K562 (cell line): ENCODE data around the gene ATP5F1D. TPM values are rescaled to one million over a fixed set of nuclear protein-coding genes. Genes with fewer than 3 reads are reported as not detected.

Source experiments
- ATAC-seq: fragments of 200-7000 bp; cut with Tn5 transposase; 3 replicates; pipeline ENCODE4 v1.9.1; 2020; ENCODE audit warnings: moderate library complexity
- BruUV-seq: library from RNA; stranded (reverse); fragments of 400-500 nt; replicated peaks from 2 replicates; lab custom pipeline; 2021; lab: Mats Ljungman, UMichigan
- CTCF ChIA-PET: fragments of 300-600 bp; formaldehyde crosslinking; extraction: SDS; loops from one replicate; lab custom pipeline; 2021; ENCODE audit warnings: low intra/inter-chr PET ratio; lab: Yijun Ruan, JAX
- POLR2A ChIA-PET: fragments of 300-600, 350-650 bp; sonication (Branson Sonifier 250); formaldehyde crosslinking; extraction: SDS; loops from one replicate; lab custom pipeline; 2021; ENCODE audit warnings: antibody characterized with exemption, inconsistent platforms; lab: Yijun Ruan, JAX
- DNase-seq, 4 experiments: peaks; one replicate each; pipeline versions ENCODE4 v3.0.0 to v3.0.0-alpha.2; 2011 to 2018; ENCODE audit warnings: low spot score in 3 of 4, mixed read lengths in 3 of 4; ENCODE audit errors: extremely low read depth in 1 of 4
- FAIRE-seq: peaks from 2 replicates; lab custom pipeline; 2011; peaks lifted over from hg19 to GRCh38; lab: Jason Lieb, UNC
- H2AFZ ChIP-seq: 2 replicates; pipeline ENCODE4 v1.6.0; 2011; ENCODE audit warnings: low read depth, low read length, control low read depth, inconsistent platforms
- H3K27ac ChIP-seq: fragments of 200-600 bp; 3 replicates; pipeline ENCODE4 v1.8.0; 2011; ENCODE audit warnings: low read depth, mild to moderate bottlenecking, control low read depth, inconsistent platforms, low read length, moderate library complexity, mixed read lengths; ENCODE audit errors: extremely low read depth
- H3K27me3 ChIP-seq, 2 experiments: fragments of 300-600 bp in 1 of 2; 2 replicates in 1 of 2; 3 replicates in 1 of 2; pipeline versions ENCODE4 v1.6.0 to v1.8.0; 2011; ENCODE audit warnings: inconsistent platforms in 2 of 2, low read length in 2 of 2, mild to moderate bottlenecking in 1 of 2, mixed read lengths in 1 of 2, moderate library complexity in 1 of 2; ENCODE audit not compliant: control insufficient read depth in 2 of 2, insufficient read depth in 2 of 2
- H3K36me3 ChIP-seq: fragments of 300-600 bp; 3 replicates; pipeline ENCODE4 v1.8.0; 2011; ENCODE audit warnings: mild to moderate bottlenecking, low read length, inconsistent platforms; ENCODE audit not compliant: control insufficient read depth, insufficient read depth
- H3K4me1 ChIP-seq, 2 experiments: fragments of 200-600 bp in 1 of 2; replicated peaks in 1 of 2; 2 replicates in 1 of 2; 3 replicates in 1 of 2; pipeline versions ENCODE4 v1.5.1 to v1.8.0; 2011; ENCODE audit warnings: inconsistent platforms in 2 of 2, low read length in 2 of 2, mild to moderate bottlenecking in 1 of 2, mixed read lengths in 1 of 2, moderate library complexity in 1 of 2; ENCODE audit not compliant: control insufficient read depth in 2 of 2, insufficient read depth in 2 of 2
- H3K4me2 ChIP-seq: 2 replicates; pipeline ENCODE4 v1.6.1; 2011; ENCODE audit warnings: low read length, control low read depth, inconsistent platforms, mixed read lengths; ENCODE audit not compliant: insufficient read depth
- H3K4me3 ChIP-seq: fragments of 200-600 bp; sonication (generic), shearing (Covaris generic); 2 replicates; pipeline ENCODE4 v1.5.1; 2016; ENCODE audit warnings: control low read depth, inconsistent platforms
- H3K79me2 ChIP-seq: fragments of 200-600 bp; 3 replicates; pipeline ENCODE4 v1.8.0; 2011; ENCODE audit warnings: low read length, inconsistent platforms; ENCODE audit not compliant: control insufficient read depth, insufficient read depth
- H3K9ac ChIP-seq, 2 experiments: 2 replicates each; pipeline versions ENCODE4 v1.6.0 to v1.6.1; 2011; ENCODE audit warnings: low read depth in 2 of 2, low read length in 2 of 2, control low read depth in 1 of 2, inconsistent platforms in 1 of 2, mild to moderate bottlenecking in 1 of 2, mixed read lengths in 1 of 2; ENCODE audit not compliant: insufficient read depth in 1 of 2
- H3K9me1 ChIP-seq: one replicate; pipeline ENCODE4 v1.6.0; 2011; ENCODE audit warnings: inconsistent platforms, mild to moderate bottlenecking, low read length, moderate library complexity; ENCODE audit not compliant: control insufficient read depth, insufficient read depth
- H3K9me3 ChIP-seq: replicated peaks from 2 replicates; pipeline ENCODE4 v1.5.1; 2011; ENCODE audit warnings: low read depth, low read length, inconsistent platforms; ENCODE audit not compliant: control insufficient read depth, insufficient read depth
- H4K20me1 ChIP-seq: replicated peaks from 2 replicates; pipeline ENCODE4 v1.6.1; 2011; ENCODE audit warnings: low read length, inconsistent platforms, mixed read lengths; ENCODE audit not compliant: control insufficient read depth, insufficient read depth
- CGGBP1 ChIP-seq: fragments of 250-450 bp; sonication (Bioruptor Pico); IDR thresholded peaks from 2 replicates; pipeline ENCODE4 v1.9.0; 2021; ENCODE audit warnings: mild to moderate bottlenecking
- CREM ChIP-seq: IDR thresholded peaks from 2 replicates; pipeline ENCODE4 v1.6.1; 2014; ENCODE audit warnings: antibody characterized with exemption, low read depth
- DMBX1 ChIP-seq: fragments of 250-450 bp; sonication (Bioruptor Pico); IDR thresholded peaks from 2 replicates; pipeline ENCODE4 v1.8.0; 2022; ENCODE audit warnings: inconsistent platforms, mild to moderate bottlenecking, moderate library complexity, borderline replicate concordance
- ELK1 ChIP-seq: sonication (generic); formaldehyde crosslinking; IDR thresholded peaks from 2 replicates; pipeline ENCODE4 v1.8.1; 2022; ENCODE audit warnings: missing genetic modification reagents
- FOXP1 ChIP-seq: sonication (generic); formaldehyde crosslinking; IDR thresholded peaks from 2 replicates; pipeline ENCODE4 v1.8.0; 2022; ENCODE audit warnings: mild to moderate bottlenecking, missing genetic modification reagents
- HDAC1 ChIP-seq, 2 experiments: fragments of 450-650 bp; IDR thresholded peaks; 2 replicates each; pipeline ENCODE4 v1.6.1; 2016 to 2017; ENCODE audit warnings: inconsistent platforms in 1 of 2, mild to moderate bottlenecking in 1 of 2, moderate library complexity in 1 of 2
- NFRKB ChIP-seq: fragments of 450-650 bp; IDR thresholded peaks from 2 replicates; pipeline ENCODE4 v1.6.1; 2016; ENCODE audit warnings: low read depth
- NKRF ChIP-seq: fragments of 450-650 bp; IDR thresholded peaks from 2 replicates; pipeline ENCODE4 v1.6.1; 2016; ENCODE audit warnings: borderline replicate concordance
- PKNOX1 ChIP-seq: fragments of 450-650 bp; IDR thresholded peaks from 2 replicates; pipeline ENCODE4 v1.6.1; 2016
- TEAD2 ChIP-seq: fragments of 450-650 bp; IDR thresholded peaks from 2 replicates; pipeline ENCODE4 v1.6.1; 2016; ENCODE audit warnings: missing genetic modification characterization, control low read depth, missing compliant biosample characterization
- ZMIZ1 ChIP-seq, 2 experiments: fragments of 150-350 bp in 1 of 2; IDR thresholded peaks; 2 replicates each; pipeline ENCODE4 v1.6.1; 2012 to 2016; ENCODE audit warnings: low read depth in 2 of 2, low read length in 2 of 2, mild to moderate bottlenecking in 1 of 2, moderate library complexity in 1 of 2
- ZNF695 ChIP-seq: fragments of 450-650 bp; formaldehyde crosslinking; IDR thresholded peaks from 2 replicates; pipeline ENCODE4 v1.4.0; 2020; ENCODE audit warnings: mild to moderate bottlenecking, moderate library complexity
- WGBS: fragments of 100-300 bp; shearing (Covaris generic); methylation state at CpG from one replicate; pipeline ENCODE4 v1.1.6; 2016; ENCODE audit warnings: low coverage, mixed read lengths; ENCODE audit not compliant: insufficient coverage; ENCODE audit errors: missing lambda C conversion rate; 5-methylcytosine and 5-hydroxymethylcytosine counted together
- in situ Hi-C: fragments of 300-500 bp; cut with MboI; formaldehyde crosslinking; loops from 4 replicates; pipeline ENCODE4 v1.15.0; 2018; ENCODE audit warnings: inconsistent platforms, mixed read lengths
- intact Hi-C: fragments of 100-400 bp; cut with micrococcal nuclease; formaldehyde crosslinking; loops from 2 replicates; pipeline ENCODE4 v1.14.2; 2022
- polyA plus RNA-seq, 8 experiments: library from polyadenylated mRNA; depleted of rRNA in 4 of 8; stranded (reverse) in 5 of 8; unstranded in 3 of 8; fragments of >200 nt; fragmentation: Nextera tagmentation in 2 of 8; fragmentation: Illumina TruSeq in 1 of 8; extraction: Ambion mirVana in 2 of 8; extraction: Trizol in 1 of 8; gene quantifications; 2 replicates each; pipeline versions ENCODE4 v1.2.1 to v1.2.3, GENCODE V29; 2011 to 2014; ENCODE audit warnings: inconsistent platforms in 1 of 8, missing spikeins in 1 of 8
- total RNA-seq, 7 experiments: library from RNA; depleted of rRNA in 6 of 7; stranded (reverse); fragments of >200 nt in 6 of 7; fragmentation: Illumina TruSeq in 2 of 7; extraction: Trizol in 2 of 7; gene quantifications; 2 replicates each; pipeline versions ENCODE4 v1.2.1 to v1.2.3, GENCODE V29; 2011 to 2021; ENCODE audit warnings: low replicate concordance in 1 of 7

Gene ATP5F1D
- total and polyA plus RNA-seq, 9 of the 15 experiments (the other 6 are each of a cell fraction or from before 2014, with no cell fraction given) = 3.9 to 409 (median 36.8) TPM

- ChIA-PET POLR2A (interaction anchor here (2.0 to 2.4 kb wide), 2 partner anchors 12 to 13 kb away, joined by 9 to 21 read pairs; partner anchors contain the start of gene CIRBP), CTCF (interaction anchor here (0.6 kb wide), 1 partner anchor 242 kb away, joined by 4 read pairs; the partner anchor contains the start of gene PLK5)
- peaks cover 39% of the 10 kb centered on the region; the same call in 2 of the 3 replicates for H3K36me3 ChIP-seq
- BruUV-seq = no TSS peak
- no peak overlapping the region for H3K4me2 ChIP-seq
- peaks cover 4 to 79% of the 10 kb centered on the region in 2 experiments; a peak in 3 of 5 replicates for H3K4me1 ChIP-seq
- no peak overlapping the region for H3K4me3 ChIP-seq
- peaks cover 8% of the 10 kb centered on the region for H3K79me2 ChIP-seq
- FAIRE-seq (no peak), DNase-seq (no peak), ATAC-seq (no peak)
- intact Hi-C loops (no loop called here), in situ Hi-C loops (no loop called here)
- no peak overlapping the region for H2AFZ ChIP-seq
- peaks cover 9 to 16% of the 10 kb centered on the region in 2 experiments; a peak in 3 of 5 replicates for H3K27me3 ChIP-seq
- WGBS = 50% methylated on average over 9 of the region's 15 CpGs
- H3K9me3 ChIP-seq = no peaks in the 10 kb centered on the region
- peaks cover 20% of the 10 kb centered on the region for H4K20me1 ChIP-seq
- no peak overlapping the region for H3K27ac ChIP-seq
- H3K9ac ChIP-seq = 0 out of 4 replicates have a peak overlapping the region, but pooled peaks of 1 of the 2 experiments have one; percentile 36
- H3K9me1 ChIP-seq = no peaks in the 10 kb centered on the region
- TF ChIP-seq CGGBP1 (CRISPR knock-in tag) = no peak
- TF ChIP-seq ZMIZ1 (IDR thresholded peaks at IDR 0.05; ENCODE audit: low read depth in 2 of 2, low read length in 2 of 2) = no peak
- TF ChIP-seq PKNOX1 = peak; percentile 40; the same call in 1 of the 2 replicates
- no peak for TF ChIP-seq FOXP1
- TF ChIP-seq CREM = no peak
- no peak for TF ChIP-seq ZNF695 (CRISPR knock-in tag)
- no peak for TF ChIP-seq DMBX1 (CRISPR knock-in tag)
- no peak for TF ChIP-seq ELK1 (CRISPR knock-in tag)
- TF ChIP-seq HDAC1 (IDR thresholded peaks at IDR 0.05) = peak in 1 of 2 experiments; percentile 35; a peak in 1 of 4 replicates
- TF ChIP-seq NKRF = no peak
- no peak for TF ChIP-seq NFRKB
- TF ChIP-seq TEAD2 = no peak
These were observed 40.2 kb downstream of the ATP5F1D start for GRCh38 chr19:1281569-1282287.
